H9 (cell line): ENCODE results near the gene RNU1-4. TPM values are rescaled to one million over a fixed set of nuclear protein-coding genes. Genes with fewer than 3 reads are reported as not detected.

Source experiments
- DNase-seq: peaks from one replicate; pipeline ENCODE4 v3.0.0-alpha.2; 2017
- H2AFZ ChIP-seq: one replicate; pipeline ENCODE4 v1.6.1; 2013; ENCODE audit warnings: mild to moderate bottlenecking, low read length, control low read depth, moderate library complexity
- H2AK5ac ChIP-seq: 2 replicates; pipeline ENCODE4 v1.6.1; 2013; ENCODE audit warnings: low read length, control low read depth, mixed read lengths; ENCODE audit not compliant: insufficient read length
- H2BK120ac ChIP-seq: one replicate; pipeline ENCODE4 v1.6.1; 2013; ENCODE audit warnings: low read depth, mild to moderate bottlenecking, low read length, control low read depth, inconsistent platforms; ENCODE audit not compliant: poor library complexity, severe bottlenecking
- H2BK12ac ChIP-seq: 2 replicates; pipeline ENCODE4 v1.6.1; 2013; ENCODE audit warnings: low read length, control low read depth, mixed read lengths, low read depth; ENCODE audit not compliant: insufficient read length
- H2BK15ac ChIP-seq: 2 replicates; pipeline ENCODE4 v1.6.1; 2013; ENCODE audit warnings: low read depth, low read length, control low read depth
- H2BK20ac ChIP-seq: one replicate; pipeline ENCODE4 v1.6.1; 2013; ENCODE audit warnings: low read depth, mild to moderate bottlenecking, low read length, control low read depth, inconsistent platforms; ENCODE audit not compliant: poor library complexity, severe bottlenecking
- H2BK5ac ChIP-seq: 2 replicates; pipeline ENCODE4 v1.6.1; 2013; ENCODE audit warnings: low read length, control low read depth, mixed read lengths; ENCODE audit not compliant: insufficient read length
- H3K14ac ChIP-seq: 2 replicates; pipeline ENCODE4 v1.6.1; 2013; ENCODE audit warnings: low read length, control low read depth; ENCODE audit not compliant: insufficient read depth
- H3K18ac ChIP-seq: 2 replicates; pipeline ENCODE4 v1.6.1; 2013; ENCODE audit warnings: low read depth, mild to moderate bottlenecking, mixed read lengths, low read length, control low read depth; ENCODE audit not compliant: insufficient read length
- H3K23ac ChIP-seq: 2 replicates; pipeline ENCODE4 v1.6.1; 2013; ENCODE audit warnings: low read length, control low read depth, mixed read lengths, low read depth; ENCODE audit not compliant: insufficient read length
- H3K23me2 ChIP-seq: 2 replicates; pipeline ENCODE4 v1.6.1; 2013; ENCODE audit warnings: low read depth, mild to moderate bottlenecking, mixed read lengths, low read length, control low read depth; ENCODE audit not compliant: insufficient read length, poor library complexity, severe bottlenecking
- H3K27ac ChIP-seq: 2 replicates; pipeline ENCODE4 v1.5.1; 2013; ENCODE audit warnings: low read length, control low read depth, mixed read lengths, low read depth; ENCODE audit not compliant: insufficient read length
- H3K27me3 ChIP-seq: 2 replicates; pipeline ENCODE4 v1.6.1; 2013; ENCODE audit warnings: low read length, control low read depth, inconsistent platforms; ENCODE audit not compliant: insufficient read depth
- H3K4ac ChIP-seq: 2 replicates; pipeline ENCODE4 v1.6.1; 2013; ENCODE audit warnings: low read depth, mild to moderate bottlenecking, control low read depth, inconsistent platforms, low read length, moderate library complexity
- H3K4me1 ChIP-seq: 2 replicates; pipeline ENCODE4 v1.6.1; 2013; ENCODE audit warnings: low read length, control low read depth, inconsistent platforms; ENCODE audit not compliant: insufficient read depth
- H3K4me2 ChIP-seq: 2 replicates; pipeline ENCODE4 v1.6.1; 2013; ENCODE audit warnings: low read length, control low read depth, mixed read lengths; ENCODE audit not compliant: insufficient read length, insufficient read depth
- H3K56ac ChIP-seq: 2 replicates; pipeline ENCODE4 v1.6.1; 2013; ENCODE audit warnings: low read depth, mild to moderate bottlenecking, mixed read lengths, low read length, control low read depth; ENCODE audit not compliant: insufficient read length
- H3K79me1 ChIP-seq: 2 replicates; pipeline ENCODE4 v1.6.1; 2013; ENCODE audit warnings: low read depth, mild to moderate bottlenecking, moderate library complexity, low read length, control low read depth, inconsistent platforms; ENCODE audit not compliant: insufficient read depth, poor library complexity, severe bottlenecking
- H3K79me2 ChIP-seq: 2 replicates; pipeline ENCODE4 v1.6.1; 2013; ENCODE audit warnings: low read length, control low read depth, inconsistent platforms; ENCODE audit not compliant: insufficient read depth
- H3K9ac ChIP-seq: 2 replicates; pipeline ENCODE4 v1.6.1; 2013; ENCODE audit warnings: low read length, control low read depth, mixed read lengths; ENCODE audit not compliant: insufficient read length; ENCODE audit errors: extremely low read depth
- H3K9me3 ChIP-seq: one replicate; pipeline ENCODE4 v1.6.1; 2013; ENCODE audit warnings: low read depth, low read length, inconsistent platforms; ENCODE audit not compliant: control insufficient read depth
- H3T11ph ChIP-seq: one replicate; pipeline ENCODE4 v1.6.1; 2013; ENCODE audit warnings: mild to moderate bottlenecking, low read length, control low read depth, inconsistent platforms
- H4K20me1 ChIP-seq: one replicate; pipeline ENCODE4 v1.6.1; 2013; ENCODE audit not compliant: control insufficient read depth, insufficient read length, insufficient read depth
- H4K5ac ChIP-seq: 2 replicates; pipeline ENCODE4 v1.6.1; 2013; ENCODE audit warnings: low read depth, mild to moderate bottlenecking, mixed read lengths, low read length, control low read depth; ENCODE audit not compliant: insufficient read length
- H4K8ac ChIP-seq: replicated peaks from 2 replicates; pipeline ENCODE4 v1.6.1; 2013; ENCODE audit warnings: low read length, control low read depth, mixed read lengths, low read depth; ENCODE audit not compliant: insufficient read length
- H4K91ac ChIP-seq: 2 replicates; pipeline ENCODE4 v1.6.1; 2013; ENCODE audit warnings: low read depth, mild to moderate bottlenecking, moderate library complexity, mixed read lengths, low read length, control low read depth; ENCODE audit not compliant: insufficient read length
- H3K27ac Mint-ChIP-seq, 3 experiments: 2 replicates in 2 of 3; 3 replicates in 1 of 3; pipeline ENCODE4 v1.8.0; 2020 to 2021; ENCODE audit warnings: mixed read lengths in 3 of 3, mild to moderate bottlenecking in 1 of 3, moderate library complexity in 1 of 3
- H3K27me3 Mint-ChIP-seq: 2 replicates; pipeline ENCODE4 v1.8.0; 2021; ENCODE audit warnings: low read depth, mild to moderate bottlenecking, moderate library complexity, mixed read lengths
- H3K36me3 Mint-ChIP-seq, 3 experiments: 2 replicates in 2 of 3; 3 replicates in 1 of 3; pipeline ENCODE4 v1.8.0; 2020 to 2021; ENCODE audit warnings: low read depth in 3 of 3, mixed read lengths in 3 of 3; ENCODE audit not compliant: insufficient read depth in 1 of 3
- H3K4me1 Mint-ChIP-seq, 2 experiments: 2 replicates each; pipeline ENCODE4 v1.8.0; 2020; ENCODE audit warnings: mixed read lengths in 2 of 2
- H3K4me3 Mint-ChIP-seq, 2 experiments: 2 replicates in 1 of 2; 3 replicates in 1 of 2; pipeline ENCODE4 v1.8.0; 2020 to 2021; ENCODE audit warnings: mild to moderate bottlenecking in 2 of 2, mixed read lengths in 2 of 2, moderate library complexity in 1 of 2
- H3K9me3 Mint-ChIP-seq, 2 experiments: 2 replicates in 1 of 2; 3 replicates in 1 of 2; pipeline ENCODE4 v1.8.0; 2020; ENCODE audit warnings: mild to moderate bottlenecking in 2 of 2, mixed read lengths in 2 of 2, moderate library complexity in 1 of 2
- WGBS: extraction: QIAGEN DNeasy Blood & Tissue Kit; methylation state at CpG from one replicate; pipeline ENCODE4 v1.1.7; 2013; ENCODE audit warnings: missing lambda C conversion rate, low lambda C conversion rate, mixed read lengths; ENCODE audit not compliant: insufficient read length; ENCODE audit errors: extremely low coverage; 5-methylcytosine and 5-hydroxymethylcytosine counted together
- total RNA-seq: library from RNA; stranded (reverse); gene quantifications from 2 replicates; pipeline ENCODE4 v1.2.1, GENCODE V29; 2021
- TF ChIP-seq, protein P1 (sequence below): fragments of 200-600 bp; sonication (generic); conservative IDR thresholded peaks from 3 replicates; pipeline ENCODE4 v1.8.0; 2021; ENCODE audit warnings: antibody characterized with exemption, mild to moderate bottlenecking

Gene RNU1-4
- total RNA-seq, 1 experiment from 2014 or later = 2,051 TPM

DNA sequence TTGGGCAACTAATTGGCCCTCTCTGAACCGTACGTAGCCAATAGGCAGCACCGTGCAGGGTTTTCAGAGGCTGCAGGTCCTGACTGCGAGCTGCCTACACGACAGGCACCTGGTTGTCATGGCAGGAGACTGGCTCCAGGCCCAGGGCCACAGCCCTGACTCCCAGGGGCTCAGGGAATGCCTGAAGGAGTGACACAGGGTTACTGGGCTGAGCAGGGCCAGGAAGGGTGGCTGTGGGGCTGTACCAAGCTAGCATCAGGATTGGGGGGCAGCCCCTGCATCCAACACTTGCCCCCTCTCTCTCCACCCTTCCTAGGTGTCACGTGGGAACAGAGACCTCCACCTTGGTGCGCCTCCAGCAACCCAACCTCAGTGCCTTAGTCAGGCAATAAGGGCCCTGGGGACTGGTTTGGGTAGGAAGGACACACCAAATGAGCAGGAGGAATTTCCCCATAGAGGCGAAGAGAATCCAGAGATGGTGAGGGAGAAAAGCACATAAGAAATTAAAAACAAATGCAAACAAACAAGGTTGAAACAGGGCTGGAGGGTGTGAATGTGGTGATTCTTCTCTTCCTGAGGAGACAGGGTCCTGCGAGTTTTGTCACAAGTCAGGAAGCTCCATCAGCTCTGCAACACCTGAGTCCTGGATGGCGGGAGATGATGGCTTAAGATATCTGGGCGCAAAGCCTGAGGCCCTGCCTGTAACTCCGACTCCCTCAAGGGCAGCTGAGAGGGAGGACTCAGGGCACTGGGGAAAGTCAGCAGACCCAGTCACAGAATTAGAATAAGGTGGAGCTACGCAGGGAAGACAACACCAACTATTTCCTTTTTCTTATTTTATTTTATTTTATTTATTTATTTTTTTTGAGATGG, 19.7 kb upstream of the RNU1-4 start:
- Histone ChIP-seq H3K14ac (no peak overlapping the region), H4K8ac (no peak overlapping the region), H3K4me1 (no peaks in the 10 kb centered on the region), H2AK5ac (no peak overlapping the region), H3T11ph (no peak overlapping the region), H2BK15ac (no peak overlapping the region), H3K23ac (no peak overlapping the region), H4K91ac (no peak overlapping the region), H3K56ac (no peak overlapping the region), H2BK120ac (no peak overlapping the region), H4K20me1 (no peaks in the 10 kb centered on the region), H3K9ac (no peak overlapping the region), H4K5ac (no peak overlapping the region), H3K18ac (no peak overlapping the region), H3K9me3 (no peaks in the 10 kb centered on the region), H2BK5ac (no peak overlapping the region), H3K27ac (no peak overlapping the region), H2AFZ (no peak overlapping the region), H3K27me3 (no peaks in the 10 kb centered on the region), H3K79me1 (no peaks in the 10 kb centered on the region), H3K79me2 (no peaks in the 10 kb centered on the region), H3K23me2 (no peaks in the 10 kb centered on the region), H3K4me2 (no peak overlapping the region), H2BK20ac (no peak overlapping the region), H3K4ac (no peak overlapping the region), H2BK12ac (no peak overlapping the region)
- DNase-seq = peak; percentile 20
- Mint-ChIP-seq H3K27me3 (peaks cover 12% of the 10 kb centered on the region), H3K36me3 (no peaks in the 10 kb centered on the region), H3K4me1 (peaks cover 10 to 12% of the 10 kb centered on the region in 2 experiments), H3K9me3 (no peaks in the 10 kb centered on the region), H3K27ac (no peak overlapping the region; a peak in 2 of 7 replicates), H3K4me3 (peak overlapping the region in 1 of 2 experiments; percentile 10; a peak in 1 of 5 replicates)
- TF ChIP-seq, protein P1, sequence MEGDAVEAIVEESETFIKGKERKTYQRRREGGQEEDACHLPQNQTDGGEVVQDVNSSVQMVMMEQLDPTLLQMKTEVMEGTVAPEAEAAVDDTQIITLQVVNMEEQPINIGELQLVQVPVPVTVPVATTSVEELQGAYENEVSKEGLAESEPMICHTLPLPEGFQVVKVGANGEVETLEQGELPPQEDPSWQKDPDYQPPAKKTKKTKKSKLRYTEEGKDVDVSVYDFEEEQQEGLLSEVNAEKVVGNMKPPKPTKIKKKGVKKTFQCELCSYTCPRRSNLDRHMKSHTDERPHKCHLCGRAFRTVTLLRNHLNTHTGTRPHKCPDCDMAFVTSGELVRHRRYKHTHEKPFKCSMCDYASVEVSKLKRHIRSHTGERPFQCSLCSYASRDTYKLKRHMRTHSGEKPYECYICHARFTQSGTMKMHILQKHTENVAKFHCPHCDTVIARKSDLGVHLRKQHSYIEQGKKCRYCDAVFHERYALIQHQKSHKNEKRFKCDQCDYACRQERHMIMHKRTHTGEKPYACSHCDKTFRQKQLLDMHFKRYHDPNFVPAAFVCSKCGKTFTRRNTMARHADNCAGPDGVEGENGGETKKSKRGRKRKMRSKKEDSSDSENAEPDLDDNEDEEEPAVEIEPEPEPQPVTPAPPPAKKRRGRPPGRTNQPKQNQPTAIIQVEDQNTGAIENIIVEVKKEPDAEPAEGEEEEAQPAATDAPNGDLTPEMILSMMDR = no peak
- no CpG with 5 or more reads among the region's 13 CpGs for WGBS
